B cell (primary cell): Measurements from ENCODE around the gene ZNF784.

Experiments
- EZH2 ChIP-seq: IDR thresholded peaks from 2 replicates; pipeline ENCODE4 v1.6.1; 2012; ENCODE audit warnings: borderline replicate concordance, low read depth, mild to moderate bottlenecking, moderate library complexity, low read length; ENCODE audit not compliant: insufficient read depth, poor library complexity, severe bottlenecking
- TF ChIP-seq, protein P1 (sequence below): fragments of 200-600 bp; IDR thresholded peaks from one replicate; pipeline ENCODE4 v1.8.0; 2022; ENCODE audit warnings: antibody characterized with exemption, mild to moderate bottlenecking

DNA sequence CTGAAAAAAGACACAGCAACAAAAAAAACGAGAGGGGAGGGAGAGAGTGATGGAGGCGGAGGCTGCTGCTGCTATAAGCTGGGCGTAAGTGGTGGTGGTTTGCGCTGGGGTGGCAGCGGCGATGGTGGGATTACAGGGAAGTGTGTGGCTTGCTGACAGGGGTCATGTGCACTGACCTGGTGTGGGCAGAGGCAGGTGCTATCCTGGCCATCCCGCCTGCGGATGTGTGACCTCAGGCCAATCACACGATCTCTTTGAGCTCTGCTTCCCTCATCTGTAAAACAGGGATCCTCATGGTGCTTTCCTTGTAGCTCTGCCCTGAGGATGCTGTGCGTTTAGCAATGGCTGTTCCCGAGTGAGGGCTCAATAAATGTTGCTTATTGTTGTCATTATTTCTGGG, 13.2 kb upstream of the ZNF784 start:
- TF ChIP-seq, protein P1, sequence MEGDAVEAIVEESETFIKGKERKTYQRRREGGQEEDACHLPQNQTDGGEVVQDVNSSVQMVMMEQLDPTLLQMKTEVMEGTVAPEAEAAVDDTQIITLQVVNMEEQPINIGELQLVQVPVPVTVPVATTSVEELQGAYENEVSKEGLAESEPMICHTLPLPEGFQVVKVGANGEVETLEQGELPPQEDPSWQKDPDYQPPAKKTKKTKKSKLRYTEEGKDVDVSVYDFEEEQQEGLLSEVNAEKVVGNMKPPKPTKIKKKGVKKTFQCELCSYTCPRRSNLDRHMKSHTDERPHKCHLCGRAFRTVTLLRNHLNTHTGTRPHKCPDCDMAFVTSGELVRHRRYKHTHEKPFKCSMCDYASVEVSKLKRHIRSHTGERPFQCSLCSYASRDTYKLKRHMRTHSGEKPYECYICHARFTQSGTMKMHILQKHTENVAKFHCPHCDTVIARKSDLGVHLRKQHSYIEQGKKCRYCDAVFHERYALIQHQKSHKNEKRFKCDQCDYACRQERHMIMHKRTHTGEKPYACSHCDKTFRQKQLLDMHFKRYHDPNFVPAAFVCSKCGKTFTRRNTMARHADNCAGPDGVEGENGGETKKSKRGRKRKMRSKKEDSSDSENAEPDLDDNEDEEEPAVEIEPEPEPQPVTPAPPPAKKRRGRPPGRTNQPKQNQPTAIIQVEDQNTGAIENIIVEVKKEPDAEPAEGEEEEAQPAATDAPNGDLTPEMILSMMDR, result no peak
- TF ChIP-seq EZH2, result no peak
